ENCODE results near the gene FLOT1.
"Not testable (repeated sequence)": the region's sequence is repeated elsewhere in the genome, so short reads cannot be mapped to it uniquely, and the experiment has no call there.

FLOT1 gene

GRCh38 chr6:30766461-30767157 is 24.1 kb upstream of the FLOT1 start:
- no peak for DNase-seq

- not testable (repeated sequence) for DNase-seq
These were observed 23.0 kb upstream of the FLOT1 start for GRCh38 chr6:30765495-30765894.

GRCh38 chr6:30764490-30765043 is 22.1 kb upstream of the FLOT1 start:
- not testable (repeated sequence) for DNase-seq

- no peak for DNase-seq
These were observed 21.4 kb upstream of the FLOT1 start for GRCh38 chr6:30763618-30764489.

- DNase-seq, result no peak
These were observed 20.7 kb upstream of the FLOT1 start for GRCh38 chr6:30763155-30763617.

- DNase-seq, result no peak
These were observed 19.4 kb upstream of the FLOT1 start for GRCh38 chr6:30761791-30762429.

GRCh38 chr6:30760549-30760948 is 18.1 kb upstream of the FLOT1 start:
- DNase-seq, result no peak

GRCh38 chr6:30759575-30760239 is 17.2 kb upstream of the FLOT1 start:
- no peak for DNase-seq

GRCh38 chr6:30757261-30757904 is 14.9 kb upstream of the FLOT1 start:
- DNase-seq, result no peak

- DNase-seq, result not testable (repeated sequence)
These were observed 14.0 kb upstream of the FLOT1 start for GRCh38 chr6:30756405-30757003.

- no peak for DNase-seq
These were observed 12.1 kb upstream of the FLOT1 start for GRCh38 chr6:30754631-30755030.

GRCh38 chr6:30752157-30752927 is 9.9 kb upstream of the FLOT1 start:
- no peak for DNase-seq

- DNase-seq, result no peak
These were observed 7.8 kb upstream of the FLOT1 start for GRCh38 chr6:30750379-30750668.

- no peak for DNase-seq
These were observed 7.3 kb upstream of the FLOT1 start for GRCh38 chr6:30749554-30750378.

GRCh38 chr6:30748851-30749540 is 6.5 kb upstream of the FLOT1 start:
- no peak for DNase-seq

GRCh38 chr6:30747902-30748769 is 5.6 kb upstream of the FLOT1 start:
- DNase-seq, result no peak

- no peak for DNase-seq
These were observed 4.8 kb upstream of the FLOT1 start for GRCh38 chr6:30747300-30747687.

GRCh38 chr6:30744054-30744805 is 1.7 kb upstream of the FLOT1 start, which contains the start of gene IER3:
IER3 (minus strand) TSS chr6:30744547; CDS start chr6:30744518, 29 bp downstream.
- peak; percentile 77 for DNase-seq

All from activated CD4-positive, CD25-positive, alpha-beta regulatory T cell treated with anti-CD3 and anti-CD28 coated beads, Interleukin-2, amount 50 U/mL, for 72 hours (primary cell).